ENCODE measurements around the gene RETREG1.

Gene RETREG1

DNA sequence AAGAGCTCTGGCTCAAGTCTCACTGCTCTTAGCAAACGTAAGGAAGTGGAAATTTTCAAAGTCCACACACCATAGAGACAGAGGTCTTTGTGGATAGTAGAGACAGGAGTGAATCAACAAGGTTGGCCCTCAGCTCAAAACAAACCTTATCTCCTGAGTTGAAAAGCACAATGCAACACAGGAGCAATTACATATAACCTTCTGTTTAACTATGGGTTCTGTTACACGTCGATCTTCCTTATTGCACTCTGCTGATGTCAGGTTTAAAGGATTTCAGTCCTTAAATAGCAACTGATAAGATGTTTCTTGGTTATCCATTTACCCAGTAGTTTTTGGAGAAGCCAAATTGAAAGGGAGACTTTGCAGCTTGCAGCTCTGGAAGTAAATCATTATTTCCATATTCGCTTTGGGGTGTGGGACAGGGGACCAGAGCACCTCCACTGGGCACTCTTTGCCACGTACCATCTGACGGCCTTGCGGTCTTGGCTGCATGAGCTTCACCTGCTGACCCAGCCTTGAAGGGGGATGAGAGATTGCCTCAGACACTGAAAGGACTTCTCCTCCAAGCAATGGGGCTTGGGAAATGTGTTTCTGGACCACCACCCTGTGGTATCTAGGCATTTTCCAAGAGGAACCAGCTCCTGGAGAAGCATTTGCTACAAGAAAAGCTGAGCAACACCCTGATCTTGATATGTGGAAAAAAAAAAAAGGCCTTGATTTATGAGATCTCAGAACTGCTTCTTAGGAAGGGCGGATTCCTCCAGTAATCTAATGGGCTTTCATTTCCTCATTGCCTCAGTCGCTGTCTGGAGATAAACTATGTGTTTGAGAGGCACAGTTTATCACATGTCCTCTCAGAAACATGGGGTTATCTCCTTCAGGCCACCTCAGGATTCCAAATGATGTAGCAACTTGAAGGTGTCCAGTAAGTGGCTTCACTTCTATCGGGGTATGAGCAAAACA lies 95.0 kb downstream of the RETREG1 start:
- peak; percentile 75 for FAIRE-seq

DNA sequence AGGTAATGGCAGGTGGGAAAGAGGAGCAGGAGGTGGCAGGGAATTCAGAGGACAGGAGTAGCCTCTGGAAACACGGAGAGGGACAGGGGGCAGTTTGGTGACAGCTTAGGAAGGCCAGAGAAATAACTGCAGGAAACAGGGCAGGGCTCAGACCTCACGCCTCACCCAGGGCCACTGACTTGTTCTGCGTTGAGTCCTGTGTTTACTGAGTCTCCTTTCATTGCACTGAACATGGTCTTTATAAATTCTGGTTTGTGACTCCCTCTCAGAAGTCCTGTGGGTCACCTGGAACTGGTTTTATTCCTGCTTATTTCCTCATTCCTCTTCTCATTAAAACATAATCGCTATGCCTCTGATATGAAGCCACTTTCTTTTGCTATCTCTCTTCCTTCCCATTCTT lies 96.0 kb downstream of the RETREG1 start:
- no peak for FAIRE-seq

DNA sequence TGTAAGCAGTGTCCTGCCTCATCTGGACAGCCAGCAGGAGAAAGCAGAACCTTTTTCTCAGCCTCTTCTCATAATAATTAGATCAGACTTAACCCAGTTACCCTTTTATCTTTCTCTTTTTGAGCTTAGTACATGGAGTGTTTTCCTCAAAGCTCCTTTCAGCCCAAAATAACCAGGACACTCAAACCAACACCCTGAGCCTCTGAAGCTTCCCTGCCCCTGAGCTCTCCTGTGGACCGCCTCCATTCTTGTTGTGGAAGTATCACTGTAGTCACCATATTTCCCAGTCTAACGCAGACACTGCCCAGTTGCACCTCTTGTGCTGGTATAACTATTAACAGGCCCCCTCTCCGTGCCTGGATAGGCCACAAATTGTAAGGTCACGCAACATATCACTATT lies 97.4 kb downstream of the RETREG1 start:
- no peak for FAIRE-seq

DNA sequence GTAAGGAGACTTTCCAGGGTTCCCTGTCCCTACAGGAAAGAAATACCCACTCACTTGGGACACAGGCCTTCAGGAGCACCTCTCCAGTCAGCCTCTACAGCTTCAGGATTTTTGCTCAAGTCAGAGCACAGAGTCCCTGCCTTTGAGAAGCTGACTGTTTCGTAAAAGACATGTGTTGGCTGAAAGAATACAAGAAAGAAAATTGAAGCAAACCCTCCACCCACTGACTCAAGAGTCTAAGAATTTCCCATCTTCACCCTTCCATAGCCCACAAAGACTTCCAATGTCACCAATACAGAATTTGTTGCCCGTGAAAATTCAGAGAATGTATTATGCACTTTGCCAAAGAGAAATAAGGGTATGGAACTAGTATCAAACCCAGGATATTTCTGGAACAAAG lies 98.2 kb downstream of the RETREG1 start:
- no peak for FAIRE-seq

DNA sequence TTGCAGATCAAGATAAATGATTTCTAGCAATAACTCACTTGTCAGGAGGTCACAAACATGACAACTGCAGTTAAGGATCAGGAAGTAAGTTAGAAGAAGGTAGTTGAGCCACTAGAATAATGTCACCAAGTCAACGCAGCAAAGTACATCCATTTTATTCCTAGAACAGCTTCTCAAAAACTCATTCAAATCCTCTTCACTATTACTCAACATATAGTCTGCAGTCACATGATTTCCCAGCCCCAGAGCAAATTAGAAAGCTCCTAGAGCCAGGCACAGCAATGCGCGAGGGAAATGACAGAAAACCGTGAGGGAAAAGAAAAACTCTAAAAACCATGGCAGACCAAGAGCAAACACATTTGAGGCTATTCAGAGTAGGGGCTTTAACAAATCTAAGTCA lies 101.3 kb downstream of the RETREG1 start:
- FAIRE-seq, result no peak

DNA sequence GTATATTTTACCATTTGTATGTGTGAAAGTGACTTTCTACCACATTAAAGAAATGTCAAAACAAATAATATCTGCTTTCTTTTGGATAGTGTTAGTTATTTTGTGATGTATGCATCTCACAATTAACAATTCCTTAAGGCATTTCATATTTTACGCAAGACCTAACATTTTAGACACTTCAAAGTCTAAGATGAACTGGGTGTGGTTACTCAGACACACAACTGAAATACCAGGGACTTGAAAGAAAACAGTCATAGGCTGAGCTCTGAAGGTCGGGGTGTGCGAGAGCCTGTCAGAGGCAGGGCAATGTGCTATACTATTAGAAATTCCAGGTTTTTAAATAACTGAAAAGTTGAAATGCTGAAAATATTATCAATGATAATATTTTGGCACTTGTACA lies 106.7 kb downstream of the RETREG1 start:
- FAIRE-seq, result no peak

DNA sequence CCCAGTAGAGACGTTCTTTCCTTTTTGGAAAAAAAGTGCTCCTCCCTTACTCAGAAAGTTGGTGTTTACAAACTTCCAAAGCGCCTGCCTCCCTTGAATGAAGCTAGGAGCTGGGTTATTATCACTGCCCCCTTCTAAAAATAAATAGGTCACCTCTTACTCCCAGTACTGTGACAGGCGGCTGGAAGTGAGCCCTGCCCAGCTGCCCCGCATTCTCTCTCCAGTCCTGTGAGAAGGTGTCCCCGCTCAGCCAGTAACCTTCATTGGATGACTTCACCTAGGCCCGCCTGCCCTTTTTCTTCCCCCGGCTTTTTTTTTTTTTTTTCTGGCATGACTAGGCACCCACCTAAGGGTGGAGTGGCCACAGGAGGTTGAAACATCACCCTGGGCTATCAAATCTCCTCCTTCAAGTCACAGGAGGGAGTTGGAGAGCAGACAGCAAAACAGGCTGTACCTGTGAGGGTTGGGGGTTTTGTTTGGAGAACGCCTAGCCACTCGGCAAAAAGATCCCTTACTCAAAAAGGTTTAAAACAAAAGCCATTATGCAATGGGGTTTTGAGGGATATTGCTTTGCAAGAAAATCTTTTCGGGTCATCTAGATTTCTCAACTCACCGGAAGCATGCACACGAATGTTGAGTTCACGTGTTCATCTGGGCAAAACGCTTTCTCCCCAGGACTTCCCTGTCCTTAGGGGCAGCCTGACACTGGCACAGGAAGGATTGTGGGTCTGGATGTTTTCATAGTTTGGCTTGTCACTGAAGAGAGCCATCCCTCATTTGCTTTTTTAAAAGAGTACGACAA lies 107.9 kb downstream of the RETREG1 start:
- no peak for FAIRE-seq

DNA sequence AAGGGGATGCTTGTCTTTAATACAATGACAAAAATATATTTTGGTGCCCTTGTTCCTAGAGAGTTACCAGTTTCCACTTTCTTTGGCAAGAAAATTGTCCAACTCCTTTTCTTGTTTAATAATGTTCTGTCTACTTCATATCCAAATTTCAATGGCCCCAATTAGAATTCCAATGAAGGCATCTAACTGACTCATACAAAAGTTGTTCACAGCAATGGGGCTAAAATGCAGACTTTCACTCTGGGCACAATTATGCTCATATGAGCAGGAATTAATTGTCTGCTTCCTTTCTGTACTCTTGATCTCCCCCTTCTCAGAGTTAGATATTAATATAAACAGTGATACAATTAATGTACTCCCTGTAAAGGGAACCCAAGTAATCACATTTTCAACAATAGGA lies 109.1 kb downstream of the RETREG1 start:
- FAIRE-seq, result no peak

DNA sequence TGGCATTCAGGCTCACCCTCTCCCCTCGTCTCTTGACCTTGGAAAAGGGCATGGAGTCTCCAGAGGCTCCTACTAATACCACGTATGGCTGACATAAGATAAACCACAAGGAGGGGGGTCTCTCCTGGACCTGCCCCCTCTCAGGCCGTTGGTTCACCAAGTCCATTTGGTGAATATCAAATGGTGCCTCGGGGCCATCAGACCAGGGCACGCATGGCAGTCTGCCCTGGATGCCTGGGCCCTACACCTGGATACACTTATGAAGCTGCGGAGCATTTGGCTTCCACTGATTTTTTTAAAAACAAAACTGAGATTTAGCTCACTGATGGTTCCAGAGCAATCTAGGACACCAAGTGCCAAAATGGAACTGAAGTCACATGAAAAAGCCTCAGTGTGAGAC lies 110.9 kb downstream of the RETREG1 start:
- no peak for FAIRE-seq

DNA sequence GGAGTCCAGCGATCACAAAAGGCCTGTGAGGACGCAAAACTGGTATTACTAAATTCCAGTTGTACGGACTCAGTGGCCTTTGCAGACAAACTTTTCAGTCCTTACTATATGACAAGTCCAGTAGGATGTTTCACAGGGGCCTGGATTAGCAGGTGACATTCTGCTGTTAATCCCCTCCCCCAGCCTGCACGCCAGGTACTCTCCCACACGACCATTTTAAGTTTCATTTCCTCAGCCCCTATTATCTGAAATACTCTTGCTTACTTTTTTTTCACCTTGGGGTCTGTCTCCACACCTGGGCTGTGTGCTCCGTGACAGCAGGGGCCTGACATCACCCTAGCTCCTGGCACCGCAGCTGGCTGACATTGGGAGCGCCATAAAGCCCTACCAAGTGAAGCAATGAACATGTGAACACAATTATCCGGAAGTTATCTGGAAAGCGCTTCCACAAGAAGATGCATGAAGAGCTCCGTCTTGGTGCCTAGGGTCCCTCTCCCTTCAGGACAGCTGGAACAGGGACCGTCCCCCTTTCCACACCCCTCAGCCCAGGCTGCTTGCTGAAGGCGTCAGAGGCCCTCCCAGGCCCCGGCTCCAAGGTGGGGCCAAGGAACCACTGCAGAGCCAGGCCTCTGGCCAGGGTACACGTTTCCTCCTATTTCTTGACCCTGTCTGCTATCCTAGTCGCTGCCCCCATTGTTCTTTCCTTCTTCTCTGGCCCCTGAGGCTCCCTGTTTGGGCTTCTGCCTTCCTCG lies 111.5 kb downstream of the RETREG1 start:
- no peak for FAIRE-seq

DNA sequence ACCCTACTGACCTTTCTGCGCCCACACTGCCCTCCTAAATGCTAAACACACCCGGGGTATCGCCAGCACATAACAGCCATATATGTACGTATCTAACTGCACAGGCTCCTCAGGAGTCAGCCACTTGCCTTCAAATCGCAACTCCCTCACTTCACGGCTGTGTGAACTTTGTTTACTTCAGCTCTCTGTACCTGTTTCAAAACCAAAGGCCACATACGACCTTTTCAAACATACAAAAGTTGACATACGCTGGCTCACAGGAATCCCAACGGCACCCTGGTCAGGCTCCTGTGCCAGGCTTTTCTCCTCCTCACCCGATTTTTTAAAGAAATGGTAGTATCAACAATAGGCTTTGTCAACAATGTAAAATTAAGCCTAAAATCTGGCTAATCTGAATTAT lies 112.2 kb downstream of the RETREG1 start:
- FAIRE-seq, result no peak

DNA sequence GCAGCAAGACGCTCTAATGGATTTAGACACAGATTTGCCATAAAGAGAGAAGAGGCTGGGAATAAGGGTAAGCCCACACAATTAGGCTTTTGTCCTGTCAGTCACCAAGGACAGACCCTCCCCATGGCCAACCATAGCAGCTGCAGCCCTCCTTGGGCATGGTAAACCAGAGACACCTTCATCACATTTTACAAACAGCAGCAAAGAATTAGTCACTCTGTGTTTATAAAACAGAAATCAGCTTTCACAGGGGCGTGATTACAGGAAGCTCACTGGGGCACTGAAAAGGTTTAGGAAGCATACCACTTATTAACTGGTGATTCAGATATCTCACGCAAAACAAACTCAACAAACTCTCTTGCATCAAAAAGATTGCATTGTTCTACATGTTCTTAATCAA lies 113.9 kb downstream of the RETREG1 start:
- no peak for FAIRE-seq

DNA sequence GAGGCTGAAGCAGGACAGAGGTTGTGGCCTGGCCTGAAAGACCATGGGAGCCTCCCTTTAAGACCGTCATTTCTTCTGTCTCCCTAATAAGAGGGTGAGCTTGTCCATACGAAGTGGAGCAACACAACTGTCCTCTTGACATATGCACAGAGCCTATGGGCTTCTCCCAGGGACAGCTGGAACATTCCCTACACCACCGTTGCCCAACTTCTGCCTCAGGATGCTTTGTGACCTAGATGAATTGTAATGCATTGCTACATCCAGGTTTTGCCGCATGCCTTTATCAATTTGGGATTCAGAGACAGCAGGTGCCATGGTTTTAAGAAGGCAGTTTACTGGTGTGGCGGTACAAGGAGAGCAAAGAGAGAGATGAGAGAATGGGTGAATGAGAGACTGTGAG lies 116.8 kb downstream of the RETREG1 start:
- no peak for FAIRE-seq

DNA sequence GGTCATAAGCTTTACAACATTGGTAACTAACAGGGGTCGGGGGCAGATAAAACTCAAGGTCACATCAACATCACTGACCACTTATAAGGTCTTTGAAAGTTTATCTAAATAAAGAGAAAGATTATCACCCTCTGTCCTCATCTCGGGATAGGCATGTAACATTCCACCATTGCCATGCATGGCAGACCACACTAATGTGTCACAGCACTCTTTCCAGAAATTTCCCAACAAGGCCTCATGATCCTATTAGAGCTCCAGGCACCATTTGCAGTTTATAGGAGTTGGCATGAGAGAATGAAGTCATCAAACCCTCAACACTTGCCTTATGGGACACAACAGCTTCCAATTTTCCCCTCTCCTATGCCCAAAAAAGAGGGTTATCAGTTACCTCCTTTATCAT lies 119.3 kb downstream of the RETREG1 start:
- FAIRE-seq, result no peak

DNA sequence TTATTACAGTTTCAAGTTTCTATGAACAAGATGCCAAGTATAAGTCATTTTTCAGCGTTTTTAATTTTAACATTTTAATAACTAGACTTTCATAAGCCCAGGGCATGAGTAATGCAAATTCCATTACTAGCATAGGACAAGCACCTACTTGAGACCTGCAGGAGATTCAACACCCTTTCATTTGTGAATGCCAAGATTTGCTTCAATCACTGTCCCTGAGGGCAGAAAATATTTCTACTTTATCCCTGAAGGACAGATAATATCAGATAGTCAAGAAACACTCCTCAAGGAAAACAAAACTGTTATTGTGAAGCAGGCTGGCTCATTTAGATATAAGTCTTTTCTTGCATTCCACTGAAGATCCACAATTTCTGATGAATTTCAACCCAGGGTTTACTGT lies 123.5 kb downstream of the RETREG1 start:
- FAIRE-seq, result no peak

DNA sequence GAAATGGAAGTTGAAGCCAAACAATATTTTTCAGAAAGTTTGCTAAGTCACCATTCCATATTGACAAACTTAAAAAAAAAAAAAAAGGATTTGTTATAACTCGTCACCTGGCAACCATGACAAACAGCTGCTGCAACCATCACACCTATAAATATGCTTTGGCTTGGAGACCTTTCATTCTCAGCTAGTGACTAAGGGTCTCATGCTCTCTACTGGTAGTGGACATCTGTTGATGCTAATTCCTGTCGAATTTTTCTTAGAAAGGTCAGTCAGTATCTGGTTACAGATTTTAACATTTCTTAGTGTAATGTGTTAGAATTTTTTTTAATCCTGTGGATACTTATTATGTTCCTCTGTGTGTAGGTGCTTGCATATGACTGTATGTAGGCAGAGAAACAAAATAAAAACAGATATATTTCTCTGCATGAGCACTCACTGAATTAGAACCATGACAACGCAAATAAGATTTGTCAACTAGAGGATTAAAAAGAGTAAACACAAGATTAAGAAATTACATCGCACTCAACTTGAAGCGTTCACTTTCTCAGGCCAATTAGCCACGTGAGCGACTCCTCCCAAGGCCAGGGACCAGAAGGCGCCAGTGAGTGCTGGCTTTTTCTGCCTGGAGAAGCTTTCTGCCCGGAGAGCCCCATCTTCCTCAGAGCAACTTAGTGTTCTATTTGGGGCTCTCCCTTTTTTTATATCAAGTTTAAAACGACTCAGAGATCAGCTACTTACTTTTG lies 124.2 kb downstream of the RETREG1 start:
- FAIRE-seq, result peak; percentile 98

DNA sequence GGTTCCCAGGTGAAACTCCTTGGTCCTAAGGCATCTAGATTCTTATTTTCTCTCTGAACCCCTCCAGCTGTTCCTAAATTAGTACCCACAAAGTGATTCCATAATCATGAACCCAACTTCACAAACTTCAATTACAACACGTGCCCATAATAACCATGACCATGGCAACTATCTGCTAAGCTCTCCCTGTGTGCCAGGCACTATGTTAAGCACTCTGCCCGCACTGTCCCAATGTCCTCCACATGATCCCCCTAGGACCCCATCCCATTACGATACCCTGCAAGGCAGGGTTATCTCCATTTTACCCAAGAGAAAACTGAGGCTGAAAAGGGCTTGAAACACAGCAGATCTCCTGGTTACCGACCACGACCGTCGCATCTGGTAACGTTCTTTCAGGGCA lies 125.9 kb downstream of the RETREG1 start:
- FAIRE-seq, result no peak

DNA sequence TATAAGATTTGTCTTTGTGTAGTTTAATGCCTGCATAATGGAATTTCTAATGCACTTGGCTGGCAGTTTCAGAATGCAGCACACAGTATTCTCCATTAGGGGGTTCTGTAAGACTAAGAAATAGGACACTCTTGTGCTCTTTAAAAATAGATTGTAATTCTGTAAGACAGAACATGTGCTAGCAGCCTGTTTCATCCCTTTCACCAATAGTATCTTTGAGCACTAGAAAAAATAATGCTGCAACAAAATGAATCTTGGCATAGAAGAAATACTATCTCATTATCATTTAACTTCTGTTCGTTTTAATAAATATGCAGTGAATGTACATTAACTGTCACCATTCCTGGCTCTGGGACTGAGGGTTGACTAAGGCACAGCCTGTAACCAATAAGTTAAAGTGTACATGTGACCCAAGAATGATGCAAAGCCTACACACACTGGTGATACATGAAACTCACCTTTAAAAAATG lies 127.4 kb downstream of the RETREG1 start:
- FAIRE-seq, result peak; percentile 99

DNA sequence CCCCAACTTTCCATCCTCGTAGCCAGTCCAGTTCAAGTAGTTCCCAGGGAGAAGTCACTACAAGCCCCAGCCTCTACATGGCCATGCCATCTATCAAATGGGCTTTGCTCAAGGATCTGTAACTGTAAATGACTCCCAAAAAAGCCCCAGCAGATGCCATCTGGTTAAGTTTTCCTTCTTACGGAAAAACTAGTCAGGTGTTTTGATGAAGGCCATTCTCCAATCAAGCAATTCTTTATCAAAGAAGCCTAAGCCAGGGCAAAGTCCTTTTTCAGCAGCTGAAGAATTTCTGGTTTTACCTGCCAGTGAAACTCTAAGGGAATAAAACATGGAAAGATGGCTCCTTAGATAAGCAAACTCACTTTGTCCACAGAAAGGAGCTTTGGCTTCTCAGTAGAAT lies 129.3 kb downstream of the RETREG1 start:
- FAIRE-seq, result no peak

DNA sequence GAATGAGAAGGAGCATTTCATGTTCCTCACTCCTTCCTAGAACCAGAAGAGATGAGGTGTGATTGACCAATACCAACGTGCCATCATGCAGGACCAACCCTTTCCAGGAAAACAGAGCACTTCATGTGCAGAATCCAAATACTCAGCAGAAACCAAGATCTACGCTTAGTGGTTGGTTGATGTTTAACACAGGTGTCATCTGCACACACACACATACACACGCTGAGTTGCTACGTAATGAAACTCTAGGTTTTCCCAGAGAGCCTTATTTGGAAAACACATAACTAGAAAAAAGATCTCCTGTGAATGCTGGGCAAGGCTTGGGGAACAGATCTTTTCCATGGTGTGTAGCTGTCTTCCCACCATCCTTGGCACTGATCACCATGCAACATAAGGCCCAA lies 130.1 kb downstream of the RETREG1 start:
- FAIRE-seq, result peak; percentile 88

DNA sequence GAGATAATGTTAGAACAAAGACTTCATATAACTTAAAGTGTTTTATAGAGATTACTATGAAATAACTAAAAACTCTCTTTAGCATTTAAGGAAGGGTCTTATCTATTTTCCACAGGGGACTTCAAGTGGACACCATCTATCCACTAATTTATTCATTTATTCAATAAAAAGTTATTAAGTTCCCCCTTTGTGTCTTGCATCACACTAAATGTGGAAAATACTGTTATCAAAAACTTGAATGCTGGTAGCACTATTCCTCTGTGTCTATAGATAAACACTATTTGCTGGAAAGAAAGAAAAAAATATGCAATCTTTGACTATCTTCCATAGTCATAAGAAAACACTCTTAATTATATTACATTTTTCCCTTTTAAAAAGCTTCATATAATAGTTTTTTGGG lies 131.1 kb downstream of the RETREG1 start:
- no peak for FAIRE-seq

DNA sequence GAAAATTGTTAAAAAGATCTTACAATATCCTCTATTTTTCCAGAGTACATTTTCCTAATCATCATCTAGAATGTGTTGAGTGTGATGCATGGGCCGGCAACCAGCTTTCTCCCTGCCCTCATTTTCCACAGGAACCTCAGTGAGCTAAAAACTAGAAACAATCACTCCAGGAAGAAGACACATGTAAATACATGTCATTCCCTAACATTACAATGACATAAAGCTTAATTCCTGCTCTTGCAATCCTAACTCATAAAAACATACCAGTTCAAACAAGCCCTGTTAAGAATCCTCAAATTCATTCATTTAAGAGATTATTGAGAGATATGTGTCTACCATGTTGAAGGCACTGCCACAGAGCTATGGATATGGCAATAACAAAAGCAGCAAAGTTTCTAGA lies 132.7 kb downstream of the RETREG1 start:
- FAIRE-seq, result no peak

DNA sequence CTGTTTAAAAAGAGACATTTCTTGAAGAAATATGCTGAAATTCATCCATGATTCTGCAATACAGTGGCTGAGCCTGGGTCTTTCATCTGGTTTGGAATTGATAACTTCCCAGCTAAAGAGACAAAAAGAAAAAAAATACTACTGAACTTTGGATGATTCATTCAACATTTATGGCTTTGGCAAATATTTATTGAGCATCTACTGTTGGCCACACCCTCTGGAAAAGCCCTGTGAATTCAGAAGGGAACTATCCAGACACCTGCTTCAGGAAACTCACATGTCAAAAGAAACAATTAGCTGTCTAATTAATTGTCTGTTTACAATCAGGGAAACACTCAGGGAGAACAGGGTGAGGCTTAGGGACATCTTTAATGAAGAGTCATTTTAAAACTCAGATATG lies 133.4 kb downstream of the RETREG1 start:
- peak; percentile 45 for FAIRE-seq
